Neural cell (in vitro differentiated cells): ENCODE data around the gene ATE1. TPM values are rescaled to one million over a fixed set of nuclear protein-coding genes. Genes with fewer than 3 reads are reported as not detected.

Source experiments
- H2AFZ ChIP-seq: fragments of 200-600, 300-800 bp; sonication (generic), shearing (Covaris generic); 2 replicates; pipeline ENCODE4 v1.6.0; 2014; ENCODE audit warnings: low read depth, mild to moderate bottlenecking, antibody characterized with exemption, low read length, moderate library complexity
- H3F3A ChIP-seq: fragments of 200-600 bp; shearing (Covaris generic); 2 replicates; pipeline ENCODE4 v1.6.1; 2016; ENCODE audit warnings: mild to moderate bottlenecking, moderate library complexity, mixed read lengths, antibody characterized with exemption, low read length; ENCODE audit not compliant: insufficient read depth, poor library complexity, severe bottlenecking
- H3K27ac ChIP-seq: fragments of 200-600, 300-800 bp; sonication (generic), shearing (Covaris generic); 2 replicates; pipeline ENCODE4 v1.5.1; 2014; ENCODE audit warnings: mild to moderate bottlenecking, low read length, moderate library complexity
- H3K27me3 ChIP-seq: fragments of 300-800, 200-600 bp; sonication (generic), shearing (Covaris generic); 2 replicates; pipeline ENCODE4 v1.6.0; 2014; ENCODE audit warnings: mild to moderate bottlenecking, low read depth, low read length, moderate library complexity; ENCODE audit not compliant: insufficient read depth
- H3K36me3 ChIP-seq: fragments of 300-800, 200-600 bp; sonication (generic), shearing (Covaris generic); 2 replicates; pipeline ENCODE4 v1.5.1; 2014; ENCODE audit warnings: mild to moderate bottlenecking, antibody characterized with exemption, low read length, moderate library complexity; ENCODE audit not compliant: insufficient read depth
- H3K4me2 ChIP-seq: fragments of 300-800, 200-600 bp; sonication (generic), shearing (Covaris generic); 2 replicates; pipeline ENCODE4 v1.6.0; 2014; ENCODE audit warnings: mild to moderate bottlenecking, low read length
- H3K4me3 ChIP-seq: fragments of 300-800, 200-600 bp; sonication (generic), shearing (Covaris generic); 2 replicates; pipeline ENCODE4 v1.5.1; 2014; ENCODE audit warnings: mild to moderate bottlenecking, low read length, moderate library complexity
- H3K79me2 ChIP-seq: fragments of 200-600 bp; shearing (Covaris generic); replicated peaks from 2 replicates; pipeline ENCODE4 v1.6.0; 2014; ENCODE audit warnings: mild to moderate bottlenecking, low read length, moderate library complexity; ENCODE audit not compliant: insufficient read depth
- H3K9ac ChIP-seq: fragments of 300-800, 200-600 bp; sonication (generic), shearing (Covaris generic); 2 replicates; pipeline ENCODE4 v1.6.1; 2016; ENCODE audit warnings: mild to moderate bottlenecking, low read length, mixed read lengths
- H3K9me2 ChIP-seq: fragments of 200-600 bp; shearing (Covaris generic); 2 replicates; pipeline ENCODE4 v1.6.1; 2016; ENCODE audit warnings: mild to moderate bottlenecking, low read length, mixed read lengths; ENCODE audit not compliant: insufficient read depth
- H3K9me3 ChIP-seq: fragments of 200-600, 300-800 bp; sonication (generic), shearing (Covaris generic); 2 replicates; pipeline ENCODE4 v1.6.1; 2016; ENCODE audit warnings: mild to moderate bottlenecking, mixed run types, low read length, moderate library complexity, mixed read lengths
- H4K20me1 ChIP-seq: fragments of 200-600 bp; shearing (Covaris generic); 2 replicates; pipeline ENCODE4 v1.6.1; 2016; ENCODE audit warnings: mild to moderate bottlenecking, mixed run types; ENCODE audit not compliant: insufficient read depth
- CTCF ChIP-seq: fragments of 450-650 bp; IDR thresholded peaks from 2 replicates; pipeline ENCODE4 v1.5.1; 2014; ENCODE audit warnings: antibody characterized with exemption, mild to moderate bottlenecking, moderate library complexity; ENCODE audit not compliant: poor library complexity, severe bottlenecking
- EP300 ChIP-seq: fragments of 450-650 bp; conservative IDR thresholded peaks from 2 replicates; pipeline ENCODE4 v1.6.1; 2014; ENCODE audit warnings: antibody characterized with exemption, mild to moderate bottlenecking, moderate library complexity; ENCODE audit not compliant: poor library complexity, severe bottlenecking
- EZH2 ChIP-seq: fragments of 200-600, 300-800 bp; shearing (Covaris generic), sonication (generic); IDR thresholded peaks from 2 replicates; pipeline ENCODE4 v1.6.1; 2014; ENCODE audit warnings: antibody characterized with exemption, low read length, borderline replicate concordance, mild to moderate bottlenecking; ENCODE audit not compliant: insufficient read depth, poor library complexity, severe bottlenecking
- MXI1 ChIP-seq: fragments of 450-650 bp; conservative IDR thresholded peaks from 2 replicates; pipeline ENCODE4 v1.6.1; 2014; ENCODE audit warnings: antibody characterized with exemption, mild to moderate bottlenecking; ENCODE audit not compliant: poor library complexity, severe bottlenecking
- POLR2AphosphoS5 ChIP-seq: IDR thresholded peaks from 2 replicates; pipeline ENCODE4 v1.6.1; 2012
- RAD21 ChIP-seq: fragments of 450-650 bp; conservative IDR thresholded peaks from 2 replicates; pipeline ENCODE4 v1.6.1; 2014; ENCODE audit warnings: antibody characterized with exemption, mild to moderate bottlenecking, moderate library complexity
- REST ChIP-seq: IDR thresholded peaks from 2 replicates; pipeline ENCODE4 v1.6.1; 2012; ENCODE audit warnings: borderline replicate concordance
- SMC3 ChIP-seq: fragments of 450-650 bp; conservative IDR thresholded peaks from 2 replicates; pipeline ENCODE4 v1.6.1; 2014; ENCODE audit warnings: antibody characterized with exemption, mild to moderate bottlenecking, moderate library complexity; ENCODE audit not compliant: poor library complexity
- TAF1 ChIP-seq: IDR thresholded peaks from 2 replicates; pipeline ENCODE4 v1.6.1; 2012; ENCODE audit warnings: low read depth
- polyA minus RNA-seq: library from RNA; depleted of rRNA, polyadenylated mRNA; stranded (reverse); fragments of >200 nt; gene quantifications from 2 replicates; pipeline ENCODE4 v1.2.3, GENCODE V29; 2014
- polyA plus RNA-seq: library from polyadenylated mRNA; depleted of rRNA; stranded (reverse); fragments of >200 nt; gene quantifications from 2 replicates; pipeline ENCODE4 v1.2.3, GENCODE V29; 2014

Gene ATE1
- polyA plus RNA-seq (17.5 and 23.7 TPM in 2 replicates), polyA minus RNA-seq (64.0 and 66.3 TPM in 2 replicates)

GRCh38 chr10:121927841-121928527 lies at the start of gene ATE1:
TSS of gene ATE1 (minus strand) at chr10:121928031. CDS start at chr10:121927949, 82 bp downstream.
- H3K79me2 ChIP-seq: peaks cover 30% of the 10 kb centered on the region
- peak; percentile 50 for TF ChIP-seq CTCF
- no peak for TF ChIP-seq EZH2
- TF ChIP-seq REST: peak; percentile 77
- peak; percentile 91 for TF ChIP-seq TAF1
- TF ChIP-seq RAD21: peak; percentile 54
- TF ChIP-seq MXI1: peak; percentile 48
- TF ChIP-seq POLR2AphosphoS5: peak; percentile 91
- TF ChIP-seq SMC3: no peak
- TF ChIP-seq EP300: peak; percentile 55
- no peaks in the 10 kb centered on the region for H4K20me1 ChIP-seq
- no peaks in the 10 kb centered on the region for H3K36me3 ChIP-seq
- peak within 1 kb of the TSS; percentile 91 for H2AFZ ChIP-seq
- H3K27me3 ChIP-seq: no peaks in the 10 kb centered on the region
- H3K4me2 ChIP-seq: peak within 1 kb of the TSS; percentile 90
- no peaks in the 10 kb centered on the region for H3K9me3 ChIP-seq
- H3K9me2 ChIP-seq: no peaks in the 10 kb centered on the region
- no peaks in the 10 kb centered on the region for H3F3A ChIP-seq
- H3K4me3 ChIP-seq: peak within 1 kb of the TSS; percentile 96
- H3K9ac ChIP-seq: peak within 1 kb of the TSS; percentile 92
- H3K27ac ChIP-seq: peak within 1 kb of the TSS; percentile 90

GRCh38 chr10:121976607-121977006 lies 48.8 kb upstream of the ATE1 start:
- TF ChIP-seq CTCF (no peak), EP300 (no peak), SMC3 (no peak), POLR2AphosphoS5 (no peak), REST (no peak), EZH2 (no peak), RAD21 (no peak), TAF1 (no peak), MXI1 (no peak)
- H3K9me3 ChIP-seq: no peaks in the 10 kb centered on the region

More at GRCh38 chr10:121976607-121977006, 48.8 kb upstream of the ATE1 start:
- H3K9me2 ChIP-seq: no peaks in the 10 kb centered on the region
- H3F3A ChIP-seq: no peaks in the 10 kb centered on the region
- no peak overlapping the region for H3K4me2 ChIP-seq
- peaks cover 11% of the 10 kb centered on the region for H3K79me2 ChIP-seq
- no peak overlapping the region for H2AFZ ChIP-seq
- H3K4me3 ChIP-seq: no peak overlapping the region
- no peak overlapping the region for H3K9ac ChIP-seq
- no peak overlapping the region for H3K27ac ChIP-seq
- no peaks in the 10 kb centered on the region for H3K36me3 ChIP-seq
- H4K20me1 ChIP-seq: no peaks in the 10 kb centered on the region
- H3K27me3 ChIP-seq: no peaks in the 10 kb centered on the region
